Endodermal cell (in vitro differentiated cells): ENCODE measurements around the gene SETD4. TPM values are rescaled to one million over a fixed set of nuclear protein-coding genes. Genes with fewer than 3 reads are reported as not detected.
A peak's percentile ranks its signal among the peaks of the same experiment; 100 is the strongest.

Source experiments
- DNase-seq: peaks from one replicate; pipeline ENCODE4 v3.0.0-alpha.2; 2017
- H3K27ac ChIP-seq: 2 replicates; pipeline ENCODE4 v1.5.1; 2013; ENCODE audit warnings: mild to moderate bottlenecking, low read depth, low read length, moderate library complexity
- H3K27me3 ChIP-seq: 2 replicates; pipeline ENCODE4 v1.6.1; 2013; ENCODE audit warnings: mild to moderate bottlenecking, low read length, moderate library complexity; ENCODE audit not compliant: insufficient read depth, control insufficient read depth, poor library complexity, severe bottlenecking
- H3K36me3 ChIP-seq: 2 replicates; pipeline ENCODE4 v1.7.0; 2013; ENCODE audit warnings: mild to moderate bottlenecking, low read length, moderate library complexity; ENCODE audit not compliant: control insufficient read depth, insufficient read depth
- H3K4me1 ChIP-seq: one replicate; pipeline ENCODE4 v1.7.0; 2013; ENCODE audit warnings: low read length; ENCODE audit not compliant: control insufficient read depth, insufficient read depth
- H3K4me3 ChIP-seq: 2 replicates; pipeline ENCODE4 v1.5.1; 2013; ENCODE audit warnings: mild to moderate bottlenecking, low read length, moderate library complexity
- H3K9ac ChIP-seq: 2 replicates; pipeline ENCODE4 v1.6.1; 2013; ENCODE audit warnings: mild to moderate bottlenecking, low read length, moderate library complexity; ENCODE audit not compliant: poor library complexity, severe bottlenecking; ENCODE audit errors: extremely low read depth
- H3K9me3 ChIP-seq: 2 replicates; pipeline ENCODE4 v1.6.1; 2013; ENCODE audit warnings: mild to moderate bottlenecking, low read length, moderate library complexity; ENCODE audit not compliant: control insufficient read depth
- H3K27ac Mint-ChIP-seq: 2 replicates; pipeline ENCODE4 v1.8.0; 2020; ENCODE audit warnings: mixed read lengths
- H3K27me3 Mint-ChIP-seq: 2 replicates; pipeline ENCODE4 v1.8.0; 2021; ENCODE audit warnings: mild to moderate bottlenecking, mixed read lengths; ENCODE audit not compliant: insufficient read depth
- H3K36me3 Mint-ChIP-seq: 2 replicates; pipeline ENCODE4 v1.8.0; 2020; ENCODE audit warnings: low read depth, mixed read lengths
- H3K4me1 Mint-ChIP-seq: 2 replicates; pipeline ENCODE4 v1.8.0; 2020; ENCODE audit warnings: mixed read lengths
- H3K4me3 Mint-ChIP-seq: 2 replicates; pipeline ENCODE4 v1.8.0; 2020; ENCODE audit warnings: mild to moderate bottlenecking, moderate library complexity, mixed read lengths
- H3K9me3 Mint-ChIP-seq: 2 replicates; pipeline ENCODE4 v1.8.0; 2020; ENCODE audit warnings: mild to moderate bottlenecking, mixed read lengths
- WGBS, 2 experiments: methylation state at CpG; one replicate each; pipeline versions ENCODE4 v1.1.5 to v1.1.7; 2013; ENCODE audit warnings: missing lambda C conversion rate in 2 of 2, mixed read lengths in 1 of 2; ENCODE audit not compliant: insufficient coverage in 1 of 2, insufficient read length in 1 of 2; 5-methylcytosine and 5-hydroxymethylcytosine counted together
- total RNA-seq, 2 donors: library from RNA; stranded (reverse); fragmentation: NEBNext Ultra II Directional in 1 of 2; extraction: Animal tissue kit (Norgen Biotek cat#: 25700) in 1 of 2; gene quantifications; 2 replicates in 1 of 2; 3 replicates in 1 of 2; pipeline ENCODE4 v1.2.1, GENCODE V29; 2021
- TF ChIP-seq, protein P1 (sequence below): fragments of 200-600 bp; sonication (generic); conservative IDR thresholded peaks from 2 replicates; pipeline ENCODE4 v1.5.0; 2021; ENCODE audit warnings: antibody characterized with exemption, mild to moderate bottlenecking

The SETD4 gene
- total RNA-seq, 2 donors from 2014 or later: 27.8 to 31.9 TPM

DNA sequence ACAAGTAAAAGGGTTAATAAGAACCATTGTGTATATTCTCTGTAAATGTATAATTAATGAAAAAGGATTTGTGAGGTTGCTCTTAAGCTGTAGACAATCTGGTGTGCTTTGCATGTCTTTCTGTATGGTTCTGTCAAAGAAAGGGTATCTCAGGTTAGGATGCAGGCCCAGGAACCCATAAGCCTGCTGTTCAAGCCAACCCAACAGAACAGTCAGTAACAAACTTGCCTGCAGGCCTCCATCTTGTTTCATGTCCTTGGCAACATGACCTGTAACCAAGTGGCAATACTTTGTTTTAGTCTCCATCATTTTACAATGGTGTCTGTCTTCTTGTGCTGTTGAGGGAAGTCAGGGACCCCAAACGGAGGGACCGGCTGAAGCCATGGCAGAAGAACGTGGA is 38.7 kb upstream of the SETD4 start:
- 88% methylated on average over 3 of the region's 3 CpGs; no CpG with 5 or more reads in 1 of the 2 experiments for WGBS, 2 experiments
- no peak for DNase-seq
- Mint-ChIP-seq H3K4me1 (peaks cover 8% of the 10 kb centered on the region), H3K9me3 (peaks cover 91% of the 10 kb centered on the region), H3K36me3 (peaks cover 5% of the 10 kb centered on the region), H3K27me3 (no peaks in the 10 kb centered on the region), H3K4me3 (no peak overlapping the region), H3K27ac (no peak overlapping the region)
- no peaks in the 10 kb centered on the region for H3K36me3 ChIP-seq
- no peak overlapping the region for H3K27ac ChIP-seq
- no peak overlapping the region for H3K4me3 ChIP-seq
- peaks cover 6% of the 10 kb centered on the region for H3K4me1 ChIP-seq
- no peak overlapping the region for H3K9ac ChIP-seq
- H3K9me3 ChIP-seq: peaks cover 51% of the 10 kb centered on the region
- TF ChIP-seq, protein P1, sequence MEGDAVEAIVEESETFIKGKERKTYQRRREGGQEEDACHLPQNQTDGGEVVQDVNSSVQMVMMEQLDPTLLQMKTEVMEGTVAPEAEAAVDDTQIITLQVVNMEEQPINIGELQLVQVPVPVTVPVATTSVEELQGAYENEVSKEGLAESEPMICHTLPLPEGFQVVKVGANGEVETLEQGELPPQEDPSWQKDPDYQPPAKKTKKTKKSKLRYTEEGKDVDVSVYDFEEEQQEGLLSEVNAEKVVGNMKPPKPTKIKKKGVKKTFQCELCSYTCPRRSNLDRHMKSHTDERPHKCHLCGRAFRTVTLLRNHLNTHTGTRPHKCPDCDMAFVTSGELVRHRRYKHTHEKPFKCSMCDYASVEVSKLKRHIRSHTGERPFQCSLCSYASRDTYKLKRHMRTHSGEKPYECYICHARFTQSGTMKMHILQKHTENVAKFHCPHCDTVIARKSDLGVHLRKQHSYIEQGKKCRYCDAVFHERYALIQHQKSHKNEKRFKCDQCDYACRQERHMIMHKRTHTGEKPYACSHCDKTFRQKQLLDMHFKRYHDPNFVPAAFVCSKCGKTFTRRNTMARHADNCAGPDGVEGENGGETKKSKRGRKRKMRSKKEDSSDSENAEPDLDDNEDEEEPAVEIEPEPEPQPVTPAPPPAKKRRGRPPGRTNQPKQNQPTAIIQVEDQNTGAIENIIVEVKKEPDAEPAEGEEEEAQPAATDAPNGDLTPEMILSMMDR: no peak
- H3K27me3 ChIP-seq: no peaks in the 10 kb centered on the region

DNA sequence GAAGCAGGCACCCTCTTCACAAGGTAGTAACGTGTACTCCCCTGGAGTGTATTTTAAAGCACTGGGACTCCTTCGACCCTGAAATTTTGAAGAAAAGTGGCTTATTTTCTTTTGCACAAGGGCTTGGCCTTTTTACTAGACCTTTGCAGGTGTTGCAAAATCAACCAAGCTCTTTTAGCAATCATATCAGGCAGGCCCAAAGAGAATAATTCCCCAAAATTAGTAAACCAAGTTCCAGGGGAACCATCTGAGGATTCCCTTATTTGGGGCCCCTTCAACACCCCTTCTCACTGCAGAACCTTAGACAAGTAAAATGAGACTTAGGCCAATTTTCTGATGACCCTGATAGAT is 37.8 kb upstream of the SETD4 start:
- WGBS, 2 experiments: 64 to 92% methylated on average over 2 of the region's 2 CpGs
- no peak overlapping the region for H3K27ac ChIP-seq
- H3K4me3 ChIP-seq: no peak overlapping the region

DNA sequence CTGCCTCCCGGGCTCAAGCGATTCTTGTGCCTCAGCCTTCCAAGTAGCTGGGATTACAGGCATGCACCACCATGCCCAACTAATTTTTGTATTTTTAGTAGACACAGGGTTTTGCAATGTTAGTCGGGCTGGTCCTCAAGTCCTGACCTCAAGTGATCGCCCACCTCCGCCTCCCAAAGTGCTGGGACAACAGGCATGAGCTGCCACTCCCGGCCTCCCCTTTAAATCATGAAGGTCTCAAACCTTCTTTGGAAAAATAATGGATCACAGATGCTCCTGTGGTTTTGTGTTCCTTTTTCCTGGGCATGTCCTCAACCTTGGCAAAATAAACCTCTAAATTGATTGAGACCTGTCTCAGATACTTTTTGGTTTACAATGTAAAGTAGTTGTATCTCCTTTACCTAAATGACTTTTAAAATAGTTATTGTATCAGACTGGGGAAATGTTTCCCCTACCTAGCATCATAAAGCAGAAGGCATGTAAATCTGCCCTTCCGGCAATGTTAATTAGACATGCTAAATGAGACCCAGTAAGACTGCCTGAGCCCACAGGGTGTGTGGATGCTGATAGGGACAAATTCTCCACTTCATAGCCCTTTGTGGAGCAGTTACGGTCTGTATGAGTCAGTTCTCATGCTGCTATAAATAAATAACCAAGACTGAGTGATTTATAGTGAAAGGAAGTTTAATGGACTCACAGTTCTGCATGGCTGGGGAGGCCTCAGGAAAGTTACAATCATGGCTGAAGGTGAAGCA is 37.3 kb upstream of the SETD4 start:
- TF ChIP-seq, protein P1: no peak
- H3K36me3 Mint-ChIP-seq: peaks cover 11% of the 10 kb centered on the region
- peaks cover 8% of the 10 kb centered on the region for H3K4me1 Mint-ChIP-seq
- H3K27me3 Mint-ChIP-seq: peaks cover 2% of the 10 kb centered on the region
- Histone ChIP-seq H3K27me3 (no peaks in the 10 kb centered on the region), H3K4me3 (peak overlapping the region; percentile 18), H3K36me3 (no peaks in the 10 kb centered on the region), H3K9ac (peak overlapping the region; percentile 5), H3K4me1 (peaks cover 6% of the 10 kb centered on the region), H3K9me3 (peaks cover 55% of the 10 kb centered on the region), H3K27ac (no peak overlapping the region)
- DNase-seq: no peak
- H3K4me3 Mint-ChIP-seq: no peak overlapping the region
- peak overlapping the region; percentile 37 for H3K27ac Mint-ChIP-seq
- H3K9me3 Mint-ChIP-seq: peaks cover 92% of the 10 kb centered on the region
- WGBS, 2 experiments: 49 to 63% methylated on average over 8 of the region's 8 CpGs

More for the DNA sequence above, 37.8 kb upstream of the SETD4 start:
- Mint-ChIP-seq H3K27ac (no peak overlapping the region), H3K27me3 (peaks cover 2% of the 10 kb centered on the region), H3K9me3 (peaks cover 91% of the 10 kb centered on the region), H3K36me3 (peaks cover 11% of the 10 kb centered on the region), H3K4me1 (peaks cover 8% of the 10 kb centered on the region), H3K4me3 (no peak overlapping the region)
- TF ChIP-seq, protein P1: no peak
- Histone ChIP-seq H3K4me1 (peaks cover 6% of the 10 kb centered on the region), H3K27me3 (no peaks in the 10 kb centered on the region), H3K9ac (no peak overlapping the region), H3K9me3 (peaks cover 54% of the 10 kb centered on the region), H3K36me3 (no peaks in the 10 kb centered on the region)
- DNase-seq: no peak
